HEK293T (cell line): ENCODE measurements around the gene MKLN1.
"Not testable (repeated sequence)": the region's sequence is repeated elsewhere in the genome, so short reads cannot be mapped to it uniquely, and the experiment has no call there.

Experiments used
- ARNT ChIP-seq: fragments of 450-650 bp; IDR thresholded peaks from 2 replicates; pipeline ENCODE4 v1.6.1; 2017; ENCODE audit warnings: mild to moderate bottlenecking
- BHLHE40 ChIP-seq: fragments of 450-650 bp; IDR thresholded peaks from 2 replicates; pipeline ENCODE4 v1.6.1; 2016; ENCODE audit warnings: mild to moderate bottlenecking, moderate library complexity, borderline replicate concordance
- CTBP1 ChIP-seq: fragments of 450-650 bp; IDR thresholded peaks from 2 replicates; pipeline ENCODE4 v1.6.1; 2016; ENCODE audit warnings: borderline replicate concordance
- ELF4 ChIP-seq: fragments of 450-650 bp; IDR thresholded peaks from 2 replicates; pipeline ENCODE4 v1.6.1; 2017; ENCODE audit warnings: antibody characterized with exemption
- FOXK2 ChIP-seq: fragments of 450-650 bp; IDR thresholded peaks from 2 replicates; pipeline ENCODE4 v1.6.1; 2016; ENCODE audit warnings: mild to moderate bottlenecking
- FOXM1 ChIP-seq: fragments of 450-650 bp; IDR thresholded peaks from 2 replicates; pipeline ENCODE4 v1.6.1; 2017; ENCODE audit warnings: mild to moderate bottlenecking, borderline replicate concordance
- HDGF ChIP-seq: fragments of 450-650 bp; IDR thresholded peaks from 2 replicates; pipeline ENCODE4 v1.6.1; 2017; ENCODE audit warnings: antibody characterized with exemption, borderline replicate concordance
- SP1 ChIP-seq: fragments of 450-650 bp; IDR thresholded peaks from 2 replicates; pipeline ENCODE4 v1.6.1; 2017
- SUZ12 ChIP-seq: fragments of 450-650 bp; IDR thresholded peaks from 2 replicates; pipeline ENCODE4 v1.6.1; 2016; ENCODE audit warnings: mild to moderate bottlenecking
- TARDBP ChIP-seq: fragments of 450-650 bp; IDR thresholded peaks from 2 replicates; pipeline ENCODE4 v1.6.1; 2016

GRCh38 chr7:131430826-131431225, 103.2 kb downstream of the MKLN1 start:
- not testable (repeated sequence) for TF ChIP-seq FOXK2, FOXM1, TARDBP, BHLHE40, SUZ12, ELF4, SP1, HDGF, CTBP1, ARNT
